Neuron (in vitro differentiated cells): Measurements from ENCODE around the gene CNKSR2.

ENCODE experiments used
- H2AFZ ChIP-seq: one replicate; pipeline ENCODE4 v1.6.1; 2013; ENCODE audit warnings: low read depth, mild to moderate bottlenecking, inconsistent platforms, low read length, moderate library complexity
- H3K27me3 ChIP-seq: one replicate; pipeline ENCODE4 v1.6.1; 2013; ENCODE audit warnings: low read length; ENCODE audit not compliant: insufficient read depth
- H3K36me3 ChIP-seq: one replicate; pipeline ENCODE4 v1.6.1; 2013; ENCODE audit warnings: low read length; ENCODE audit not compliant: insufficient read depth
- H3K4me1 ChIP-seq: one replicate; pipeline ENCODE4 v1.6.1; 2013; ENCODE audit warnings: low read length; ENCODE audit not compliant: insufficient read depth
- H3K4me3 ChIP-seq: 2 replicates; pipeline ENCODE4 v1.5.1; 2013; ENCODE audit warnings: mild to moderate bottlenecking, low read length, moderate library complexity
- H3K9me3 ChIP-seq: one replicate; pipeline ENCODE4 v1.6.1; 2013; ENCODE audit warnings: low read length

Gene CNKSR2

GRCh38 chrX:21574793-21575192 lies 200.6 kb downstream of the CNKSR2 start:
- Histone ChIP-seq H3K4me3 (no peak overlapping the region), H3K9me3 (peaks cover 13% of the 10 kb centered on the region), H3K27me3 (no peaks in the 10 kb centered on the region), H3K36me3 (peaks cover 17% of the 10 kb centered on the region), H3K4me1 (no peaks in the 10 kb centered on the region), H2AFZ (no peak overlapping the region)

GRCh38 chrX:21581479-21581878 lies 207.3 kb downstream of the CNKSR2 start:
- H3K4me1 ChIP-seq = no peaks in the 10 kb centered on the region
- no peaks in the 10 kb centered on the region for H3K27me3 ChIP-seq
- no peak overlapping the region for H3K4me3 ChIP-seq
- H3K9me3 ChIP-seq = peaks cover 4% of the 10 kb centered on the region
- H3K36me3 ChIP-seq = no peaks in the 10 kb centered on the region
- H2AFZ ChIP-seq = no peak overlapping the region

GRCh38 chrX:21586001-21586400 lies 211.8 kb downstream of the CNKSR2 start:
- Histone ChIP-seq H2AFZ (no peak overlapping the region), H3K4me3 (no peak overlapping the region), H3K36me3 (peaks cover 11% of the 10 kb centered on the region), H3K4me1 (no peaks in the 10 kb centered on the region), H3K27me3 (no peaks in the 10 kb centered on the region), H3K9me3 (peaks cover 6% of the 10 kb centered on the region)

GRCh38 chrX:21590012-21590776 lies 216.0 kb downstream of the CNKSR2 start:
- H3K27me3 ChIP-seq = no peaks in the 10 kb centered on the region
- peaks cover 6% of the 10 kb centered on the region for H3K9me3 ChIP-seq
- H3K4me1 ChIP-seq = no peaks in the 10 kb centered on the region
- no peak overlapping the region for H3K4me3 ChIP-seq
- no peak overlapping the region for H2AFZ ChIP-seq
- peaks cover 13% of the 10 kb centered on the region for H3K36me3 ChIP-seq

- Histone ChIP-seq H2AFZ (no peak overlapping the region), H3K4me3 (no peak overlapping the region), H3K27me3 (peaks cover 2% of the 10 kb centered on the region), H3K4me1 (no peaks in the 10 kb centered on the region), H3K36me3 (peaks cover 22% of the 10 kb centered on the region), H3K9me3 (no peaks in the 10 kb centered on the region)
Observed at GRCh38 chrX:21606002-21606401, 231.8 kb downstream of the CNKSR2 start.

GRCh38 chrX:21610168-21610567 lies 235.9 kb downstream of the CNKSR2 start:
- Histone ChIP-seq H3K9me3 (no peaks in the 10 kb centered on the region), H3K4me3 (no peak overlapping the region), H3K4me1 (no peaks in the 10 kb centered on the region), H3K36me3 (peaks cover 17% of the 10 kb centered on the region), H3K27me3 (no peaks in the 10 kb centered on the region), H2AFZ (no peak overlapping the region)

- Histone ChIP-seq H2AFZ (no peak overlapping the region), H3K9me3 (no peaks in the 10 kb centered on the region), H3K4me3 (no peak overlapping the region), H3K36me3 (peaks cover 12% of the 10 kb centered on the region), H3K27me3 (peaks cover 6% of the 10 kb centered on the region), H3K4me1 (no peaks in the 10 kb centered on the region)
Observed at GRCh38 chrX:21612154-21612553, 237.9 kb downstream of the CNKSR2 start.

- no peak overlapping the region for H2AFZ ChIP-seq
- peaks cover 4% of the 10 kb centered on the region for H3K4me1 ChIP-seq
- no peak overlapping the region for H3K4me3 ChIP-seq
- H3K36me3 ChIP-seq = no peaks in the 10 kb centered on the region
- no peaks in the 10 kb centered on the region for H3K9me3 ChIP-seq
- H3K27me3 ChIP-seq = peaks cover 6% of the 10 kb centered on the region
Observed at GRCh38 chrX:21616386-21616785, 242.2 kb downstream of the CNKSR2 start.

GRCh38 chrX:21620234-21620633 lies 246.0 kb downstream of the CNKSR2 start:
- no peaks in the 10 kb centered on the region for H3K9me3 ChIP-seq
- H2AFZ ChIP-seq = no peak overlapping the region
- H3K36me3 ChIP-seq = no peaks in the 10 kb centered on the region
- peaks cover 6% of the 10 kb centered on the region for H3K27me3 ChIP-seq
- no peak overlapping the region for H3K4me3 ChIP-seq
- H3K4me1 ChIP-seq = peaks cover 4% of the 10 kb centered on the region

GRCh38 chrX:21623778-21624501 lies 249.7 kb downstream of the CNKSR2 start:
- Histone ChIP-seq H3K27me3 (no peaks in the 10 kb centered on the region), H3K4me1 (peaks cover 4% of the 10 kb centered on the region), H3K4me3 (no peak overlapping the region), H3K9me3 (peaks cover 2% of the 10 kb centered on the region), H3K36me3 (no peaks in the 10 kb centered on the region), H2AFZ (no peak overlapping the region)

- Histone ChIP-seq H2AFZ (no peak overlapping the region), H3K4me1 (peaks cover 20% of the 10 kb centered on the region), H3K4me3 (no peak overlapping the region), H3K36me3 (no peaks in the 10 kb centered on the region), H3K27me3 (no peaks in the 10 kb centered on the region), H3K9me3 (peaks cover 2% of the 10 kb centered on the region)
Observed at GRCh38 chrX:21632027-21632426, 257.8 kb downstream of the CNKSR2 start.

- no peaks in the 10 kb centered on the region for H3K27me3 ChIP-seq
- peaks cover 2% of the 10 kb centered on the region for H3K36me3 ChIP-seq
- H3K4me1 ChIP-seq = peaks cover 2% of the 10 kb centered on the region
- H2AFZ ChIP-seq = no peak overlapping the region
- no peaks in the 10 kb centered on the region for H3K9me3 ChIP-seq
- H3K4me3 ChIP-seq = no peak overlapping the region
Observed at GRCh38 chrX:21638311-21638710, 264.1 kb downstream of the CNKSR2 start.

- Histone ChIP-seq H3K4me3 (no peak overlapping the region), H2AFZ (no peak overlapping the region), H3K9me3 (no peaks in the 10 kb centered on the region), H3K36me3 (peaks cover 2% of the 10 kb centered on the region), H3K27me3 (no peaks in the 10 kb centered on the region), H3K4me1 (no peaks in the 10 kb centered on the region)
Observed at GRCh38 chrX:21639775-21640174, 265.6 kb downstream of the CNKSR2 start.
